Fibroblast of the aortic adventitia (primary cell): ENCODE results near the gene SRSF8. TPM values are rescaled to one million over a fixed set of nuclear protein-coding genes. Genes with fewer than 3 reads are reported as not detected.

Experiments
- DNase-seq: peaks from one replicate; pipeline ENCODE4 v3.0.0-alpha.2; 2010; ENCODE audit warnings: low read depth
- H3K4me3 ChIP-seq: 2 replicates; pipeline ENCODE4 v1.5.1; 2011; ENCODE audit warnings: low read depth, mild to moderate bottlenecking, control low read depth, low read length, moderate library complexity
- CTCF ChIP-seq: IDR thresholded peaks from 2 replicates; pipeline ENCODE4 v1.5.1; 2011; ENCODE audit warnings: mild to moderate bottlenecking, low read length, control low read depth, inconsistent platforms; ENCODE audit not compliant: insufficient read depth
- total RNA-seq: library from RNA; depleted of rRNA; stranded (reverse); fragments of >200 nt; gene quantifications from 2 replicates; pipeline ENCODE4 v1.2.3, GENCODE V29; 2012; ENCODE audit warnings: low replicate concordance

Gene SRSF8
- total RNA-seq, 1 donor: 23.9 TPM

DNA sequence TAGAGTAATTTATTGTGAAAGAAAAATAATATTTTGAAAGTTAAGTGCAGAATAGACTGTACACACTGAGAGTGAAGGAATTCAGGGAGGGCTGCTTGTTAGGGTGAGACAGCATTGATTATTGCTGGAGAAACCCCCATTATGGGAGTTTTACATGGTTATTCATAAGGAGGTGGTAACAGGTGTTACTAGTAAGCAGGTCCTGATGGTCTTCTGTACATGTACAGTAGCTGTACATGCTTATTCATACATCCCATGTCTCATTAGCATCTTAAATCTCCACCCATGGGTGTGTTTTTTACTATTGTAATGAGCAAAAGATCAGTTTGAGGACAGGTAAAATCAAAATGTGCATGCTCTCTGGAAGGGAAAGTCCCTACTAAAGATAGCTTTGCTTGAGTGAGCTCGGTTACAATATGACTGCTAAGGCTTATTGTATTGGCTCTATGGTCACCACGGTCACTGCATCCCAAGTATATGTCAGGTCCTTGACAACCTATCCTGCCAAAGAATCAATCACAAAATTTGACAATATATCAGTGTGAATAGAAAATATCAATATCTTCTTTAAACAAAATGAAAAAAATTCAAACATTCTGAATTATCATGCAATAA is 11.3 kb upstream of the SRSF8 start:
- no peak for TF ChIP-seq CTCF
- DNase-seq: no peak
- no peak overlapping the region for H3K4me3 ChIP-seq

GRCh38 chr11:95057959-95058358 is 8.8 kb upstream of the SRSF8 start:
- no peak overlapping the region for H3K4me3 ChIP-seq
- no peak for DNase-seq
- TF ChIP-seq CTCF: no peak

GRCh38 chr11:95058621-95059020 is 8.1 kb upstream of the SRSF8 start:
- TF ChIP-seq CTCF: no peak
- no peak overlapping the region for H3K4me3 ChIP-seq
- DNase-seq: no peak

DNA sequence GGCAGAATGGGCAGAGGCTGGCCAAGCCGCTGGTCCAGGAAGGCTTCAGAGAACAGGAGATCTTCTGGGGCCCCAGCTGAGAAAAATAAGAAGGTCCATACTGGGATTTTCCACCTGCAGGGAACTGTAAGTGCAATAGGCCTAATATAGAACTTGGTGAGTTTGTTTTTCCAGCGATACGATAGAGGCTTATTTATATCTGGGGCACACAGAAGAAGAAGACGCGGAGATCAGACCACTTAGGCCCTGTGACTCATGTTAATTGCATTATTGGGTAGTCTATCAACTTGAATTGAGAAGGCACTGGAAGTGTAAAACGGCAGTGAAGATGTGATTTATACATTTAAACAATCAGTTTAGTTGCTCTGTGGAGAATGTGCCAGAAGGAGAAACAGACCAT is 7.7 kb upstream of the SRSF8 start:
- H3K4me3 ChIP-seq: no peak overlapping the region
- no peak for DNase-seq
- TF ChIP-seq CTCF: no peak

DNA sequence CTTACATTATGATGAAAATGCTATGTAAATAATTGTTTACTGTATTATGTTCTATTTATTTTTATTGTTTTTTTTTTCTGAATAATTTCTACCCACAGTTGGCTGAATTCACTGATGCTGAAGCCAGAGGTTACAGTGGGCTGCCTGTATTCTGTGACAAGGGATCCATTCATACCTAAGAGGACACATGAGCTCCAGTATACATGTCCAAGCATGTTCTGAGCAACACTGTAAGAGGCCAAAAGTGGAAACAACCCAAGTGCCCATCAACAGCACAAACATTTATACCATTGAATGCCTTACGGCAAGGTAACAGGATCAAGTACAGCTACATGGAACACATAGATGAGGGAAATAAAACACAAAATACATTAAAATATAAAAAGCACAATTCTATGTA is 1.4 kb upstream of the SRSF8 start:
- DNase-seq: no peak
- no peak overlapping the region for H3K4me3 ChIP-seq
- TF ChIP-seq CTCF: no peak

DNA sequence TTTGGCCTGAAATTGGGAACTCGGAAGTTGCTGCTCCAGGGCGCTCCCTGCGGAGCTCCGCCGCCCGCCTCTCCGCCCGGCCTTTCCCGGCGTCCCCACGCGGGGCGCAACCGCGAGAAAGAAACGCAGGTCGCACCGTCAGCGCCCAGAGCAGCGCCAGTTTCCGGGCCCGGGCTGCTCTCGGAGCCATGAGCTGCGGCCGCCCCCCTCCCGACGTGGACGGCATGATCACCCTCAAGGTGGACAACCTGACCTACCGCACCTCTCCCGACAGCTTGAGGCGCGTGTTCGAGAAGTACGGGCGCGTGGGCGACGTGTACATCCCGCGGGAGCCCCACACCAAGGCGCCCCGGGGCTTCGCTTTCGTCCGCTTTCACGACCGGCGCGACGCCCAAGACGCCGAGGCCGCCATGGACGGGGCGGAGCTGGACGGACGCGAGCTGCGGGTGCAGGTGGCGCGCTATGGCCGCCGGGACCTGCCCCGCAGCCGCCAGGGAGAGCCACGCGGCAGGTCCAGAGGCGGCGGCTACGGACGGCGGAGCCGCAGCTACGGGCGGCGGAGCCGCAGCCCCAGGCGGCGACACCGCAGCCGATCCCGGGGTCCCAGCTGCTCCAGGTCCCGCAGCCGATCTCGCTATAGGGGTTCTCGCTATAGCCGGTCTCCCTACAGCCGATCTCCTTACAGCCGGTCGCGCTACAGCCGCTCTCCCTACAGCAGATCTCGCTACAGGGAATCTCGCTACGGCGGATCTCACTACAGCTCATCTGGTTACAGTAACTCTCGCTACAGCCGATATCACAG is 521 bp downstream of the SRSF8 start:
- peak; percentile 75 for TF ChIP-seq CTCF
- peak overlapping the region; percentile 89 for H3K4me3 ChIP-seq
- peak; percentile 74 for DNase-seq
